Mesendoderm (in vitro differentiated cells): Measurements from ENCODE around the gene EVI2A.
"Not testable (repeated sequence)": the region's sequence is repeated elsewhere in the genome, so short reads cannot be mapped to it uniquely, and the experiment has no call there.

Source experiments
- DNase-seq: peaks from one replicate; pipeline ENCODE4 v3.0.0; 2013
- H2AK5ac ChIP-seq: 2 replicates; pipeline ENCODE4 v1.6.1; 2013; ENCODE audit warnings: low read length, inconsistent platforms
- H2BK120ac ChIP-seq: 2 replicates; pipeline ENCODE4 v1.6.1; 2013; ENCODE audit warnings: low read depth, mild to moderate bottlenecking, low read length, moderate library complexity, mixed read lengths
- H2BK15ac ChIP-seq: replicated peaks from 2 replicates; pipeline ENCODE4 v1.6.1; 2013; ENCODE audit warnings: low read depth, mild to moderate bottlenecking, moderate library complexity
- H2BK5ac ChIP-seq: 2 replicates; pipeline ENCODE4 v1.6.1; 2013; ENCODE audit warnings: low read length, inconsistent platforms
- H3K18ac ChIP-seq: 2 replicates; pipeline ENCODE4 v1.6.1; 2013; ENCODE audit warnings: mild to moderate bottlenecking, low read length, mixed read lengths
- H3K23ac ChIP-seq: one replicate; pipeline ENCODE4 v1.6.1; 2013; ENCODE audit warnings: low read length
- H3K27ac ChIP-seq: 2 replicates; pipeline ENCODE4 v1.5.1; 2013; ENCODE audit warnings: low read depth, mild to moderate bottlenecking, inconsistent platforms, low read length, moderate library complexity
- H3K27me3 ChIP-seq: 2 replicates; pipeline ENCODE4 v1.6.1; 2013; ENCODE audit warnings: low read length, control low read depth, mild to moderate bottlenecking, inconsistent platforms; ENCODE audit not compliant: insufficient read depth, poor library complexity
- H3K36me3 ChIP-seq: 2 replicates; pipeline ENCODE4 v1.6.1; 2013; ENCODE audit warnings: low read length, inconsistent platforms; ENCODE audit not compliant: control insufficient read depth, insufficient read depth
- H3K4ac ChIP-seq: one replicate; pipeline ENCODE4 v1.6.1; 2013; ENCODE audit warnings: low read depth, mild to moderate bottlenecking, low read length, moderate library complexity
- H3K4me1 ChIP-seq: 2 replicates; pipeline ENCODE4 v1.6.1; 2013; ENCODE audit warnings: low read depth, low read length, inconsistent platforms; ENCODE audit not compliant: control insufficient read depth
- H3K4me2 ChIP-seq: 2 replicates; pipeline ENCODE4 v1.6.1; 2013; ENCODE audit warnings: low read length
- H3K4me3 ChIP-seq: 2 replicates; pipeline ENCODE4 v1.5.1; 2013; ENCODE audit warnings: mild to moderate bottlenecking, low read length
- H3K56ac ChIP-seq: one replicate; pipeline ENCODE4 v1.6.1; 2013; ENCODE audit warnings: low read length
- H3K79me1 ChIP-seq: 2 replicates; pipeline ENCODE4 v1.6.1; 2013; ENCODE audit warnings: low read length, inconsistent platforms
- H3K79me2 ChIP-seq: 2 replicates; pipeline ENCODE4 v1.6.1; 2013; ENCODE audit warnings: mild to moderate bottlenecking, low read length; ENCODE audit not compliant: control insufficient read depth, insufficient read depth
- H3K9ac ChIP-seq: 2 replicates; pipeline ENCODE4 v1.6.1; 2013; ENCODE audit warnings: low read length, inconsistent platforms
- H4K5ac ChIP-seq: one replicate; pipeline ENCODE4 v1.6.1; 2013; ENCODE audit warnings: low read length
- H4K8ac ChIP-seq: one replicate; pipeline ENCODE4 v1.6.1; 2013; ENCODE audit warnings: low read depth, mild to moderate bottlenecking, control low read depth, low read length, moderate library complexity
- WGBS: extraction: QIAGEN DNeasy Blood & Tissue Kit; methylation state at CpG from one replicate; pipeline ENCODE4 v1.1.7; 2013; ENCODE audit warnings: low lambda C conversion rate, missing lambda C conversion rate; ENCODE audit not compliant: insufficient coverage; ENCODE audit errors: extremely low coverage; 5-methylcytosine and 5-hydroxymethylcytosine counted together

EVI2A gene

DNA sequence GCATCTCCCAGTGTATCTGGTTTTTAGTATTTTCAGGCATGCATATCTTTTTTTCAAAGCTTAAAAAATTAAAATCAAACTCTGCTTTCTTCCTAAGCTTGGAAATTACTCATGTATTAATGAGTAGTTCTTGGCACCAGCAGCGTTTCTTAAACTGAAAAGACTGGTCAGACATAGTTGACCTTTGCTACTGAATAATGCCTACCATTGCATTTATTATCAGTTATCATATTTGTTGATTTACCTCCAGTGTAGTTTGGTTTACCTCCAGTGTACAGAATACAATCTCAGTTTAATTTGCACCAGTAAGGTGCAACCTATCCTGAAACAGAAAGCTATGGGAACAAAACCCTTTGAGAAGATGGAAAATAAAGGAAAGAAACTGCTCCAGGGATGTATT, 34.5 kb upstream of the EVI2A start:
- no peak overlapping the region for H3K9ac ChIP-seq
- H3K18ac ChIP-seq, result no peak overlapping the region
- no peaks in the 10 kb centered on the region for H3K27me3 ChIP-seq
- H3K4me2 ChIP-seq, result no peak overlapping the region
- no peak for DNase-seq
- no peaks in the 10 kb centered on the region for H3K4me1 ChIP-seq
- no peak overlapping the region for H2AK5ac ChIP-seq
- no peak overlapping the region for H2BK120ac ChIP-seq
- no peak overlapping the region for H2BK15ac ChIP-seq
- no peak overlapping the region for H3K4ac ChIP-seq
- no peaks in the 10 kb centered on the region for H3K36me3 ChIP-seq
- H3K56ac ChIP-seq, result no peak overlapping the region
- H3K27ac ChIP-seq, result no peak overlapping the region
- WGBS, result no CpG with 5 or more reads among the region's 1 CpG
- H3K79me2 ChIP-seq, result no peaks in the 10 kb centered on the region
- no peaks in the 10 kb centered on the region for H3K79me1 ChIP-seq
- no peak overlapping the region for H4K5ac ChIP-seq
- H4K8ac ChIP-seq, result no peak overlapping the region
- H2BK5ac ChIP-seq, result no peak overlapping the region
- no peak overlapping the region for H3K4me3 ChIP-seq
- no peak overlapping the region for H3K23ac ChIP-seq

- Histone ChIP-seq H3K4me1 (no peaks in the 10 kb centered on the region), H3K79me1 (no peaks in the 10 kb centered on the region), H3K36me3 (no peaks in the 10 kb centered on the region), H3K4me2 (no peak overlapping the region), H2AK5ac (no peak overlapping the region), H3K79me2 (no peaks in the 10 kb centered on the region), H2BK5ac (no peak overlapping the region), H2BK15ac (no peak overlapping the region), H4K8ac (no peak overlapping the region), H3K56ac (no peak overlapping the region), H3K18ac (no peak overlapping the region), H3K4me3 (no peak overlapping the region), H2BK120ac (no peak overlapping the region), H3K9ac (no peak overlapping the region), H3K27me3 (no peaks in the 10 kb centered on the region), H3K4ac (no peak overlapping the region), H3K23ac (no peak overlapping the region), H4K5ac (no peak overlapping the region), H3K27ac (no peak overlapping the region)
- no peak for DNase-seq
These were observed 28.0 kb upstream of the EVI2A start for GRCh38 chr17:31349454-31349853.

GRCh38 chr17:31345191-31345747, 23.8 kb upstream of the EVI2A start:
- H3K27me3 ChIP-seq, H3K27ac ChIP-seq, H3K79me2 ChIP-seq, H4K5ac ChIP-seq, H4K8ac ChIP-seq, H3K79me1 ChIP-seq, H3K4me3 ChIP-seq, H2BK15ac ChIP-seq, H3K56ac ChIP-seq, DNase-seq, H3K4ac ChIP-seq, H3K9ac ChIP-seq, H2BK5ac ChIP-seq, H3K4me1 ChIP-seq, H3K36me3 ChIP-seq, H3K18ac ChIP-seq, H3K23ac ChIP-seq, H3K4me2 ChIP-seq, H2BK120ac ChIP-seq, H2AK5ac ChIP-seq: not testable (repeated sequence)
- no CpG with 5 or more reads among the region's 34 CpGs for WGBS

DNA sequence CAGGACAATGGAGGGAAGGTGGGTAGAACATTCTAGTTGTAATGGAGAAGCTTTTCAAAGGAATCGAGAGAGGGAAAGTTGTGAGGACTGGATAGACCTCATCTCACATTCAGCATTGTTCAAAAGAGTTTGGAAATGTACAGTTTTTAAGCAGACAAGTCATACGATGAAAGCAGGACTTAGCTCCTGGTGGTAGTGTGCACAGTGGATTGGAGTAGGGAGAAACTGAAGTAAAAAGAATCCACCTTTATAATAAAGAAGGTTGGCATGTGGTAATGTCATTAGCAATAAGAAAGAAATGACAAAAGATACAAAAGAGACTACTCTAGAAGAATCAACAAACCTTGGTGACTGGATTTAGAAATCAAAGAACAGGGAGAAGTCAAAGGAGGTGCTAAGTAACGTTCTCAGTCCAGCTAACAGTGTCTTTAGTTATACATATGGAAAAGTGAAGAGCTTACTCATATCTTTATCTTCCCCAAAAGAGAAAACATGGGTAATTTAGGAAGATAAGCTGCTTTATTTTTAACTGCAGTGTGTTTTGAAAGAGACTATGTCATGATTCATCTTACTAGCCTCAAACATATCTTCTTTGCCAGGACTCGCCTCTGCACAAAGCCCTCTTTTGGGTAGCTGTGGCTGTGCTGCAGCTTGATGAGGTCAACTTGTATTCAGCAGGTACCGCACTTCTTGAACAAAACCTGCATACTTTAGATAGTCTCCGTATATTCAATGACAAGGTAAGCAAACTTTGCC, 18.7 kb upstream of the EVI2A start:
- H3K79me2 ChIP-seq, result no peaks in the 10 kb centered on the region
- no peak overlapping the region for H2BK5ac ChIP-seq
- H3K4me2 ChIP-seq, result no peak overlapping the region
- H3K4me1 ChIP-seq, result no peaks in the 10 kb centered on the region
- H3K56ac ChIP-seq, result no peak overlapping the region
- no peak overlapping the region for H4K5ac ChIP-seq
- no peak overlapping the region for H2AK5ac ChIP-seq
- no CpG with 5 or more reads among the region's 6 CpGs for WGBS
- no peaks in the 10 kb centered on the region for H3K27me3 ChIP-seq
- H3K4ac ChIP-seq, result no peak overlapping the region
- no peaks in the 10 kb centered on the region for H3K36me3 ChIP-seq
- H3K79me1 ChIP-seq, result no peaks in the 10 kb centered on the region
- no peak overlapping the region for H3K27ac ChIP-seq
- H3K4me3 ChIP-seq, result no peak overlapping the region
- no peak overlapping the region for H3K23ac ChIP-seq
- no peak overlapping the region for H2BK15ac ChIP-seq
- H4K8ac ChIP-seq, result no peak overlapping the region
- no peak overlapping the region for H3K9ac ChIP-seq
- no peak for DNase-seq
- no peak overlapping the region for H2BK120ac ChIP-seq
- H3K18ac ChIP-seq, result no peak overlapping the region

- no peaks in the 10 kb centered on the region for H3K79me1 ChIP-seq
- no peaks in the 10 kb centered on the region for H3K27me3 ChIP-seq
- H3K23ac ChIP-seq, result no peak overlapping the region
- no peak overlapping the region for H3K4me2 ChIP-seq
- H3K18ac ChIP-seq, result no peak overlapping the region
- H3K9ac ChIP-seq, result no peak overlapping the region
- no peak overlapping the region for H3K27ac ChIP-seq
- no peak overlapping the region for H2BK120ac ChIP-seq
- no peak overlapping the region for H3K4ac ChIP-seq
- H3K56ac ChIP-seq, result no peak overlapping the region
- H2BK5ac ChIP-seq, result no peak overlapping the region
- no peak overlapping the region for H2BK15ac ChIP-seq
- no peak overlapping the region for H3K4me3 ChIP-seq
- no peaks in the 10 kb centered on the region for H3K79me2 ChIP-seq
- no peak overlapping the region for H4K5ac ChIP-seq
- no peak overlapping the region for H2AK5ac ChIP-seq
- H3K36me3 ChIP-seq, result no peaks in the 10 kb centered on the region
- no peak for DNase-seq
- no peaks in the 10 kb centered on the region for H3K4me1 ChIP-seq
- no peak overlapping the region for H4K8ac ChIP-seq
These were observed 7.8 kb upstream of the EVI2A start for GRCh38 chr17:31329221-31329620.

GRCh38 chr17:31328160-31328535, 6.7 kb upstream of the EVI2A start:
- no peak overlapping the region for H3K18ac ChIP-seq
- no peak overlapping the region for H2BK15ac ChIP-seq
- DNase-seq, result no peak
- H3K4ac ChIP-seq, result no peak overlapping the region
- no peaks in the 10 kb centered on the region for H3K4me1 ChIP-seq
- no peak overlapping the region for H3K4me3 ChIP-seq
- H3K79me2 ChIP-seq, result no peaks in the 10 kb centered on the region
- H3K27ac ChIP-seq, result no peak overlapping the region
- H3K9ac ChIP-seq, result no peak overlapping the region
- H3K4me2 ChIP-seq, result no peak overlapping the region
- H2BK120ac ChIP-seq, result no peak overlapping the region
- no peak overlapping the region for H4K5ac ChIP-seq
- H4K8ac ChIP-seq, result no peak overlapping the region
- H3K56ac ChIP-seq, result no peak overlapping the region
- H3K79me1 ChIP-seq, result no peaks in the 10 kb centered on the region
- H3K23ac ChIP-seq, result no peak overlapping the region
- H2AK5ac ChIP-seq, result no peak overlapping the region
- H3K27me3 ChIP-seq, result no peaks in the 10 kb centered on the region
- no peak overlapping the region for H2BK5ac ChIP-seq
- H3K36me3 ChIP-seq, result no peaks in the 10 kb centered on the region
